Measurements from ENCODE around the gene COG3. TPM values are rescaled to one million over a fixed set of nuclear protein-coding genes. Genes with fewer than 3 reads are reported as not detected.

Gene COG3
- total RNA-seq, 1 donor from 2014 or later, result 23.1 TPM

DNA sequence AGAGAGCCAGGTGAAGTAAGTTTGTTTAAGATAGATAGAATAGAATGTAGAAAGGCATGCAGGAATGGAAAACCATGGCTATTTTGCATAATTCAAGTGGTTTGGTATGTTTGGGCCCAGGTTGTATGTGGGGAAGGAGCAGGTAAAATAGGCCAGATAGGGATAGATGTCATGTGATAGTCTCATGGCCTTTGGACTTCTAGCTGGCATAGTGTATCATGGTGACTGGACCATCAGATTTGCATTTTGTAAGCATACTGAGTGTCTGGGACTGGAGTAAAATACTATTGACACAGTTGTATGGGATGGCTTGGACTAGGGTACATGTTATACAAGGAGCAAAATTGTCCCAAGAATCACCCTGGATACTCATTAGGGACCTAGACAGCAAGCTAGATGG is 38.9 kb downstream of the COG3 start:
- TF ChIP-seq, protein P1, sequence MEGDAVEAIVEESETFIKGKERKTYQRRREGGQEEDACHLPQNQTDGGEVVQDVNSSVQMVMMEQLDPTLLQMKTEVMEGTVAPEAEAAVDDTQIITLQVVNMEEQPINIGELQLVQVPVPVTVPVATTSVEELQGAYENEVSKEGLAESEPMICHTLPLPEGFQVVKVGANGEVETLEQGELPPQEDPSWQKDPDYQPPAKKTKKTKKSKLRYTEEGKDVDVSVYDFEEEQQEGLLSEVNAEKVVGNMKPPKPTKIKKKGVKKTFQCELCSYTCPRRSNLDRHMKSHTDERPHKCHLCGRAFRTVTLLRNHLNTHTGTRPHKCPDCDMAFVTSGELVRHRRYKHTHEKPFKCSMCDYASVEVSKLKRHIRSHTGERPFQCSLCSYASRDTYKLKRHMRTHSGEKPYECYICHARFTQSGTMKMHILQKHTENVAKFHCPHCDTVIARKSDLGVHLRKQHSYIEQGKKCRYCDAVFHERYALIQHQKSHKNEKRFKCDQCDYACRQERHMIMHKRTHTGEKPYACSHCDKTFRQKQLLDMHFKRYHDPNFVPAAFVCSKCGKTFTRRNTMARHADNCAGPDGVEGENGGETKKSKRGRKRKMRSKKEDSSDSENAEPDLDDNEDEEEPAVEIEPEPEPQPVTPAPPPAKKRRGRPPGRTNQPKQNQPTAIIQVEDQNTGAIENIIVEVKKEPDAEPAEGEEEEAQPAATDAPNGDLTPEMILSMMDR (IDR thresholded peaks at IDR 0.05; ENCODE audit: unreplicated experiment), result no peak
- no peak for DNase-seq (ENCODE audit: low spot score)
- Mint-ChIP-seq H3K27me3 (ENCODE audit: unreplicated experiment) (peaks cover 4% of the 10 kb centered on the region), H3K4me3 (ENCODE audit: unreplicated experiment) (peak overlapping the region; percentile 4), H3K4me1 (ENCODE audit: unreplicated experiment) (peaks cover 6% of the 10 kb centered on the region), H3K36me3 (ENCODE audit: low read depth, unreplicated experiment) (peaks cover 29% of the 10 kb centered on the region), H3K27ac (ENCODE audit: unreplicated experiment) (no peak overlapping the region), H3K9me3 (ENCODE audit: unreplicated experiment) (no peaks in the 10 kb centered on the region)

DNA sequence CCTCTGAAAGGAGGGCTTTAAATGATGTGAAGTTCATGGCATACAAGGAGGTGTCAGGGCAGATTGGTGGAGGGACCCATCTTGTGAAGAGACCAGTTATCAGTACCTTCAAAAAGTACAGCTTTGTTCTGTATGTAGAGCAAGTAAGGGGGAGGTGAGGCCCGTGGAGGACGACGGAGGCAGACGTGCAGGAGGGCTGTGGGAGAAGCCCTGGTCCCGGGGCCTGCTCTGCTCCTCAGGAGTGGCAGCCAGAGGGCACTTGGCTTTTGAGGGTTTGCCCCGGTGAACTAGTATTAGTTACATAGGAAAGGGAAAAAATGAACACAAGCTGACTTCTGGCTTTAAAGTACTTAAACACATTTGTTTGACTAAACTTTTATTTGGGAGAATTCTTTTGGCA is 42.1 kb downstream of the COG3 start:
- Mint-ChIP-seq H3K36me3 (ENCODE audit: low read depth, unreplicated experiment) (peaks cover 38% of the 10 kb centered on the region), H3K4me1 (ENCODE audit: unreplicated experiment) (peaks cover 15% of the 10 kb centered on the region), H3K9me3 (ENCODE audit: unreplicated experiment) (no peaks in the 10 kb centered on the region), H3K27me3 (ENCODE audit: unreplicated experiment) (peaks cover 5% of the 10 kb centered on the region), H3K27ac (ENCODE audit: unreplicated experiment) (no peak overlapping the region), H3K4me3 (ENCODE audit: unreplicated experiment) (no peak overlapping the region)
- TF ChIP-seq, protein P1 (IDR thresholded peaks at IDR 0.05; ENCODE audit: unreplicated experiment), result no peak
- no peak for DNase-seq (ENCODE audit: low spot score)

DNA sequence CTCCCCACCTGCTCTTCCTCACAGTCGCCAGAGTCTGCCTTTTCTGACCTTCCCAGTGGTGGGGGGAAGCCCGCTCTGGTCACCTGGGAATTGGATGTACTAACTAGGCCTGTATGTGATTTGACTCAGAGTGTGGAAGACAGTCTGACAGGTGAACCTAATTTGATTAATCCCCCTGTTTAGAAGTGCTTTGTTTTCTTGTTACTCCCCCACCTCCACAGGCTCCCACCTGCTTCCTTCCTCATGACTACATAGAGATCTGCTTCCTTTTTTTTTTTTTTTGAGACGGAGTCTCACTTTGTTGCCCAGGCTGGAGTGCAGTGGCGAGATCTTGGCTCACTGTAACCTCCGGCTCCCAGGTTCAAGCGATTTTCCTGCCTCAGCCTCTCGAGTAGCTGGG is 44.0 kb downstream of the COG3 start:
- Mint-ChIP-seq H3K4me3 (ENCODE audit: unreplicated experiment) (peak overlapping the region; percentile 32), H3K27ac (ENCODE audit: unreplicated experiment) (peak overlapping the region; percentile 76), H3K36me3 (ENCODE audit: low read depth, unreplicated experiment) (peaks cover 37% of the 10 kb centered on the region), H3K4me1 (ENCODE audit: unreplicated experiment) (peaks cover 15% of the 10 kb centered on the region), H3K9me3 (ENCODE audit: unreplicated experiment) (no peaks in the 10 kb centered on the region), H3K27me3 (ENCODE audit: unreplicated experiment) (peaks cover 3% of the 10 kb centered on the region)
- no peak for DNase-seq (ENCODE audit: low spot score)
- TF ChIP-seq, protein P1 (IDR thresholded peaks at IDR 0.05; ENCODE audit: unreplicated experiment), result no peak

DNA sequence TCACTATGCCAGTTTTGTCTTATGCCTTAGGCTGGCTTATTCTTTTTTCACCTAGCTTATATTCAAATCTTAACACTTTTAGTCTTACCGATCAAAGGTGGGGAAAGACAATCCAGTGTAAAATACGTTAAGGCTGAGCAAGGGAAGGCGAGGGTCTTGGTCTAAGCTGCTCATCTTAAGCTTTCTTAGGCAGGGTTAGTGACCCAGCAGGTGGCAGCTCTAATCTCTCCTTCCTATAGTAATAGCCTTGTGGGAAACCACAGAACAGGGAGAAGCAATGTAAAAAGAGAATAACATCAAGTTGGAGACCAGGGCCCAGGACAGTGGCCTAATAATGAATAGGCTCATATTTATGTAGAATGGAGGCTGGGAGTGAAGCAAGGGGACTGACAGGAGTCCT is 45.9 kb downstream of the COG3 start:
- Mint-ChIP-seq H3K27me3 (ENCODE audit: unreplicated experiment) (peaks cover 3% of the 10 kb centered on the region), H3K4me1 (ENCODE audit: unreplicated experiment) (peaks cover 15% of the 10 kb centered on the region), H3K27ac (ENCODE audit: unreplicated experiment) (no peak overlapping the region), H3K4me3 (ENCODE audit: unreplicated experiment) (no peak overlapping the region), H3K9me3 (ENCODE audit: unreplicated experiment) (no peaks in the 10 kb centered on the region), H3K36me3 (ENCODE audit: low read depth, unreplicated experiment) (peaks cover 35% of the 10 kb centered on the region)
- DNase-seq (ENCODE audit: low spot score), result no peak
- TF ChIP-seq, protein P1 (IDR thresholded peaks at IDR 0.05; ENCODE audit: unreplicated experiment), result no peak

DNA sequence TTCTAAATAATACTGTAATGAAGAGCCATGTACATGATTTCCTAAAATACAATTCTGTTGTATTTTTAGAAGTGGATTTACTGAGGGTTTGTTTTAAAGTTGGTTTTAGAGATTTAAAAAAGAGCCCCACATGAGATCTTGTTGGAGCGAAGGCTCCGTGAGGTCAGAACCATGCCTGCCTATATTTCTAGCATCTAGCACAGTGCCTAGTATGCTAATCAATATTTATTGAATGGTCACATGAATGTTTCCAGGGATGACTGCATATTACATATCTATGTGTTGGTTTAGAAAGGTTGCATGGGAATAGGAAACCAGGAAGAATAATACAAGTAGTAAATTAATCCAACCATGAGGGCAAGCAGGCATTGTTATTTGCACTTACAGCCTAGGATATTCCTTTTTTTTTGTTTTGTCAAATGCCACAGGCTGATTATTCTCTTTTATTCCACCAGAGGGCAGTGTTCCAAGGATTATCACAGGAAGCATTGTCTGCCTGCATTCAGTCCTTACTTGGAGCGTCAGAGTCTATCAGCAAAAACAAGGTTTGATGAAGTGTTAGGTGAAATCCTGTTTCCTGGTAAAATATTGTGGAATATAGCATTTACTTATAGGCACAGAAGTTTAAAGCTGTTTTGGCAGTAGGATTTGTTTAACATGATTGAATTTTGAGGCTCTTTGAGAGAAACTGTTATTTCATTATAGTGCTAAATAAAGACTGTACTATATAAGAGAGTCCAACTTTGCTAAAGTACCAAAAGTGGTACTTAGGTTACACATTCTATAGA is 46.8 kb downstream of the COG3 start:
- peak; percentile 26 for DNase-seq (ENCODE audit: low spot score)
- H3K27me3 Mint-ChIP-seq (ENCODE audit: unreplicated experiment), result peaks cover 3% of the 10 kb centered on the region
- H3K36me3 Mint-ChIP-seq (ENCODE audit: low read depth, unreplicated experiment), result peaks cover 29% of the 10 kb centered on the region

More for the DNA sequence above, 46.8 kb downstream of the COG3 start:
- Mint-ChIP-seq H3K4me1 (ENCODE audit: unreplicated experiment) (peaks cover 19% of the 10 kb centered on the region), H3K9me3 (ENCODE audit: unreplicated experiment) (no peaks in the 10 kb centered on the region), H3K27ac (ENCODE audit: unreplicated experiment) (no peak overlapping the region), H3K4me3 (ENCODE audit: unreplicated experiment) (no peak overlapping the region)
- TF ChIP-seq, protein P1 (IDR thresholded peaks at IDR 0.05; ENCODE audit: unreplicated experiment), result peak; percentile 98
